ENCODE results near the gene TLCD4.

DNA sequence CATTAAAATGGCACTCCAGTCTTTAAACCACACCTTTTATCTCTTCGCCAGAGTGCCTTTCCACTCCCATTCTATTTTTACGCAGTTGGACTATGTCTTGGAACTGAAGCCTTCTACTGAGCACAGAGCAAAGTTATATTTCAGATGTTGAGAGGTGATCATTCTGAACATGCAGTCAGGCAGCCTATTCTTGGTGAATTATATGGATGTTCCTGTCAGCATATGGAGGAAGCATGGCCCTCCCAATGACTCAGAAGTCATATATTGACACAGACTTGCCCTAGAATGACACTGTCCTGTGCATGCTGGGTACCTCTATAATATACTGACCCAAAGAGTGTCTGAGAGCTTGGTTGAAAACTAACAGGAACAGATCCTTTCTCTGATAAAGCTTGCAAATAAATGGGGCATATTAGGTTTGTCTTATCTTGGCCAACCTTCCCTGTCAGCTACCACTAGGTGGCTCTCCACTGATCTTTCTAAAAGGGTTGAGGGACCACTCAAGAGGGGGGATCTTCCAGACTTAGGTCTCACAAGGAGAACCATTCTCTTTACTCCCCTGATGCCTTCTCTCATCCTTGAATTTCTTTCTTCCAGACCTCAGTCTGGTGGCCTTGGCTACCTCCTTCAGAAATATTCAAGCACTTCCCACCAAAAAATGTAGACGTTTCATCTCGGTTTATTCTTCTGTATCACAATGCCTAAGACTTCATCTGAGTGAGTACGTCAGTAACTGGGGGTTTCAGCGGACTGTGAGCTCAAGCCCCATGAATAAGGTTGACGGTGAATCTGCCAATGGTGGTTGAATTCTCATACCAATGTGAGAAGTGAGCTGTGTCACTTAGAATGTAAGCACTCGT lies 32.6 kb upstream of the TLCD4 start:
- TF ChIP-seq, protein P1, sequence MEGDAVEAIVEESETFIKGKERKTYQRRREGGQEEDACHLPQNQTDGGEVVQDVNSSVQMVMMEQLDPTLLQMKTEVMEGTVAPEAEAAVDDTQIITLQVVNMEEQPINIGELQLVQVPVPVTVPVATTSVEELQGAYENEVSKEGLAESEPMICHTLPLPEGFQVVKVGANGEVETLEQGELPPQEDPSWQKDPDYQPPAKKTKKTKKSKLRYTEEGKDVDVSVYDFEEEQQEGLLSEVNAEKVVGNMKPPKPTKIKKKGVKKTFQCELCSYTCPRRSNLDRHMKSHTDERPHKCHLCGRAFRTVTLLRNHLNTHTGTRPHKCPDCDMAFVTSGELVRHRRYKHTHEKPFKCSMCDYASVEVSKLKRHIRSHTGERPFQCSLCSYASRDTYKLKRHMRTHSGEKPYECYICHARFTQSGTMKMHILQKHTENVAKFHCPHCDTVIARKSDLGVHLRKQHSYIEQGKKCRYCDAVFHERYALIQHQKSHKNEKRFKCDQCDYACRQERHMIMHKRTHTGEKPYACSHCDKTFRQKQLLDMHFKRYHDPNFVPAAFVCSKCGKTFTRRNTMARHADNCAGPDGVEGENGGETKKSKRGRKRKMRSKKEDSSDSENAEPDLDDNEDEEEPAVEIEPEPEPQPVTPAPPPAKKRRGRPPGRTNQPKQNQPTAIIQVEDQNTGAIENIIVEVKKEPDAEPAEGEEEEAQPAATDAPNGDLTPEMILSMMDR (IDR thresholded peaks at IDR 0.05) = peak; percentile 81
- TF ChIP-seq EZH2 (IDR thresholded peaks at IDR 0.05) = no peak
- no peak for TF ChIP-seq EZH2phosphoT487 (IDR thresholded peaks at IDR 0.05)
